Neural crest cell (in vitro differentiated cells): ENCODE measurements around the gene RPS6KA4. TPM values are rescaled to one million over a fixed set of nuclear protein-coding genes. Genes with fewer than 3 reads are reported as not detected.

ENCODE experiments used
- DNase-seq: peaks from one replicate; pipeline ENCODE4 v3.0.0; 2021; ENCODE audit warnings: low read depth, mixed read lengths, low spot score
- H3K27ac Mint-ChIP-seq: one replicate; pipeline ENCODE4 v1.8.0; 2021; ENCODE audit warnings: mild to moderate bottlenecking, mixed read lengths; ENCODE audit not compliant: unreplicated experiment
- H3K27me3 Mint-ChIP-seq: 2 replicates; pipeline ENCODE4 v1.8.0; 2021; ENCODE audit warnings: low read depth, mild to moderate bottlenecking, mixed read lengths
- H3K36me3 Mint-ChIP-seq: 2 replicates; pipeline ENCODE4 v1.8.0; 2021; ENCODE audit warnings: low read depth, mild to moderate bottlenecking, mixed read lengths
- H3K4me1 Mint-ChIP-seq: 2 replicates; pipeline ENCODE4 v1.8.0; 2021; ENCODE audit warnings: mixed read lengths
- H3K4me3 Mint-ChIP-seq: one replicate; pipeline ENCODE4 v1.8.0; 2021; ENCODE audit warnings: mild to moderate bottlenecking, mixed read lengths
- H3K9me3 Mint-ChIP-seq: 2 replicates; pipeline ENCODE4 v1.8.0; 2021; ENCODE audit warnings: mixed read lengths
- CTCF ChIP-seq: fragments of 200-600 bp; sonication (generic); conservative IDR thresholded peaks from 2 replicates; pipeline ENCODE4 v1.5.0; 2021; ENCODE audit warnings: antibody characterized with exemption, mild to moderate bottlenecking
- total RNA-seq: library from RNA; stranded (reverse); gene quantifications from 2 replicates; pipeline ENCODE4 v1.2.1, GENCODE V29; 2021

The RPS6KA4 gene
- total RNA-seq, 1 donor from 2014 or later, result 17.6 TPM

GRCh38 chr11:64316672-64317324, 42.2 kb upstream of the RPS6KA4 start:
- H3K36me3 Mint-ChIP-seq, result peaks cover 3% of the 10 kb centered on the region
- TF ChIP-seq CTCF, result no peak
- H3K4me1 Mint-ChIP-seq, result peaks cover 33% of the 10 kb centered on the region
- no peak for DNase-seq
- H3K4me3 Mint-ChIP-seq, result peak overlapping the region; percentile 94
- H3K27ac Mint-ChIP-seq, result peak overlapping the region; percentile 99
- no peaks in the 10 kb centered on the region for H3K27me3 Mint-ChIP-seq
- no peaks in the 10 kb centered on the region for H3K9me3 Mint-ChIP-seq

- Mint-ChIP-seq H3K9me3 (no peaks in the 10 kb centered on the region), H3K36me3 (peaks cover 3% of the 10 kb centered on the region), H3K4me1 (peaks cover 33% of the 10 kb centered on the region), H3K27ac (peak within 1 kb of the TSS; percentile 99), H3K4me3 (peak within 1 kb of the TSS; percentile 94), H3K27me3 (no peaks in the 10 kb centered on the region)
- DNase-seq, result peak; percentile 84
- no peak for TF ChIP-seq CTCF
Measured at GRCh38 chr11:64317325-64317960, 41.5 kb upstream of the RPS6KA4 start, which contains the start of gene TRMT112. Gene TRMT112, minus strand, starts transcription at chr11:64317559. Its CDS starts 33 bp downstream, at chr11:64317526.

GRCh38 chr11:64317961-64318765, 40.8 kb upstream of the RPS6KA4 start, which contains the start of gene PRDX5:
Gene PRDX5, plus strand, starts transcription at chr11:64318121. Its CDS starts 95 bp downstream, at chr11:64318216.
- no peaks in the 10 kb centered on the region for H3K27me3 Mint-ChIP-seq
- no peaks in the 10 kb centered on the region for H3K9me3 Mint-ChIP-seq
- peak within 1 kb of the TSS; percentile 94 for H3K4me3 Mint-ChIP-seq
- DNase-seq, result peak; percentile 86
- peaks cover 3% of the 10 kb centered on the region for H3K36me3 Mint-ChIP-seq
- TF ChIP-seq CTCF, result no peak
- peak within 1 kb of the TSS; percentile 99 for H3K27ac Mint-ChIP-seq
- H3K4me1 Mint-ChIP-seq, result peaks cover 33% of the 10 kb centered on the region

GRCh38 chr11:64318766-64319761, 39.9 kb upstream of the RPS6KA4 start:
- Mint-ChIP-seq H3K36me3 (peaks cover 3% of the 10 kb centered on the region), H3K4me1 (peaks cover 39% of the 10 kb centered on the region), H3K27me3 (no peaks in the 10 kb centered on the region), H3K27ac (peak overlapping the region; percentile 90), H3K9me3 (no peaks in the 10 kb centered on the region), H3K4me3 (peak overlapping the region; percentile 94)
- DNase-seq, result no peak
- no peak for TF ChIP-seq CTCF
